Lower lobe of right lung (tissue), 2 donors: ENCODE data around the gene NUDT2. TPM values are rescaled to one million over a fixed set of nuclear protein-coding genes. Genes with fewer than 3 reads are reported as not detected.

Experiments
- ATAC-seq, 2 donors: fragments of 200-7000 bp; cut with Tn5 transposase; one replicate each; pipeline ENCODE4 v1.9.1; 2020 to 2022; ENCODE audit warnings: mild to moderate bottlenecking in 2 of 2, moderate library complexity in 2 of 2
- DNase-seq: peaks from one replicate; pipeline ENCODE4 v3.0.0-alpha.2; 2020
- H3K27ac ChIP-seq: fragments of 200-600 bp; one replicate; pipeline ENCODE4 v1.8.0; 2022
- H3K27me3 ChIP-seq: fragments of 200-600 bp; one replicate; pipeline ENCODE4 v1.8.0; 2022; ENCODE audit warnings: low read depth
- H3K36me3 ChIP-seq: fragments of 200-600 bp; one replicate; pipeline ENCODE4 v1.8.0; 2022; ENCODE audit warnings: mild to moderate bottlenecking
- H3K4me1 ChIP-seq: fragments of 200-600 bp; one replicate; pipeline ENCODE4 v1.8.0; 2022
- H3K4me3 ChIP-seq: fragments of 200-600 bp; one replicate; pipeline ENCODE4 v1.8.0; 2022; ENCODE audit warnings: mild to moderate bottlenecking
- H3K9me3 ChIP-seq: fragments of 200-600 bp; one replicate; pipeline ENCODE4 v1.8.0; 2022
- CTCF ChIP-seq: fragments of 200-600 bp; IDR thresholded peaks from one replicate; pipeline ENCODE4 v1.8.0; 2022; ENCODE audit warnings: antibody characterized with exemption, mild to moderate bottlenecking
- intact Hi-C: fragments of 100-400 bp; cut with DNase I; formaldehyde crosslinking; loops from one replicate; pipeline ENCODE4 v1.11.0; 2022
- total RNA-seq: library from RNA; stranded (reverse); fragmentation: NEBNext Ultra II Directional; extraction: Animal tissue kit (Norgen Biotek cat#: 25700); gene quantifications from one replicate; pipeline ENCODE4 v1.2.1, GENCODE V29; 2021
- donor health status: DM: no; HTN: yes; CAD: no; lungs with severe emphysema.

Gene NUDT2
- total RNA-seq, 1 donor from 2014 or later, result 13.5 TPM

- no peaks in the 10 kb centered on the region for H3K27me3 ChIP-seq
- H3K36me3 ChIP-seq, result no peaks in the 10 kb centered on the region
- intact Hi-C loops, result no loop called here
- ATAC-seq (no peak), DNase-seq (peak; percentile 53)
- H3K4me3 ChIP-seq, result peak overlapping the region; percentile 60
- H3K4me1 ChIP-seq, result peaks cover 32% of the 10 kb centered on the region
- no peak for TF ChIP-seq CTCF
- no peaks in the 10 kb centered on the region for H3K9me3 ChIP-seq
- H3K27ac ChIP-seq, result no peak overlapping the region
Observed at GRCh38 chr9:34381323-34381722, 52.0 kb downstream of the NUDT2 start.

- TF ChIP-seq CTCF, result no peak
- ATAC-seq (no peak), DNase-seq (no peak)
- Histone ChIP-seq H3K9me3 (no peaks in the 10 kb centered on the region), H3K27me3 (no peaks in the 10 kb centered on the region), H3K4me1 (peaks cover 30% of the 10 kb centered on the region), H3K36me3 (no peaks in the 10 kb centered on the region), H3K27ac (no peak overlapping the region), H3K4me3 (no peak overlapping the region)
- intact Hi-C loops, result no loop called here
Observed at GRCh38 chr9:34382054-34382453, 52.7 kb downstream of the NUDT2 start.

- DNase-seq (no peak), ATAC-seq (no peak)
- Histone ChIP-seq H3K4me1 (peaks cover 22% of the 10 kb centered on the region), H3K27ac (no peak overlapping the region), H3K27me3 (no peaks in the 10 kb centered on the region), H3K4me3 (no peak overlapping the region), H3K36me3 (no peaks in the 10 kb centered on the region), H3K9me3 (no peaks in the 10 kb centered on the region)
- intact Hi-C loops, result no loop called here
- TF ChIP-seq CTCF, result no peak
Observed at GRCh38 chr9:34382879-34383278, 53.5 kb downstream of the NUDT2 start.

- no peak for TF ChIP-seq CTCF
- H3K4me3 ChIP-seq, result no peak overlapping the region
- H3K4me1 ChIP-seq, result peaks cover 21% of the 10 kb centered on the region
- DNase-seq (no peak), ATAC-seq (no peak)
- no peaks in the 10 kb centered on the region for H3K27me3 ChIP-seq
- H3K9me3 ChIP-seq, result no peaks in the 10 kb centered on the region
- no peaks in the 10 kb centered on the region for H3K36me3 ChIP-seq
- intact Hi-C loops, result no loop called here
- no peak overlapping the region for H3K27ac ChIP-seq
Observed at GRCh38 chr9:34383904-34384303, 54.5 kb downstream of the NUDT2 start.

- H3K27me3 ChIP-seq, result no peaks in the 10 kb centered on the region
- intact Hi-C loops, result no loop called here
- peaks cover 17% of the 10 kb centered on the region for H3K4me1 ChIP-seq
- no peak for TF ChIP-seq CTCF
- ATAC-seq (no peak), DNase-seq (no peak)
- H3K4me3 ChIP-seq, result no peak overlapping the region
- no peak overlapping the region for H3K27ac ChIP-seq
- no peaks in the 10 kb centered on the region for H3K36me3 ChIP-seq
- no peaks in the 10 kb centered on the region for H3K9me3 ChIP-seq
Observed at GRCh38 chr9:34384368-34385165, 55.2 kb downstream of the NUDT2 start.
